A673 (cell line): ENCODE measurements around the gene ZNF837. TPM values are rescaled to one million over a fixed set of nuclear protein-coding genes. Genes with fewer than 3 reads are reported as not detected.
"Not testable (repeated sequence)": the region's sequence is repeated elsewhere in the genome, so short reads cannot be mapped to it uniquely, and the experiment has no call there.

Experiments used
- BruUV-seq: library from RNA; stranded (reverse); fragments of 400-500 nt; replicated peaks from 2 replicates; lab custom pipeline; 2021; lab: Mats Ljungman, UMichigan
- CTCF ChIA-PET: fragments of 300-600 bp; sonication (Branson Sonifier 250); formaldehyde crosslinking; loops from one replicate; lab custom pipeline; 2022; ENCODE audit warnings: antibody characterized with exemption; lab: Charles Lee
- POLR2A ChIA-PET: fragments of 300-600 bp; sonication (Branson Sonifier 250); formaldehyde crosslinking; loops from one replicate; lab custom pipeline; 2022; ENCODE audit warnings: antibody characterized with exemption; ENCODE audit not compliant: low non-redundant PET; lab: Charles Lee
- DNase-seq: peaks from one replicate; pipeline ENCODE4 v3.0.0-alpha.2; 2015; ENCODE audit warnings: low spot score
- H3K27ac ChIP-seq: fragments of 200-600 bp; sonication (generic); 2 replicates; pipeline ENCODE4 v1.5.1; 2016; ENCODE audit warnings: mixed run types, low read depth, mild to moderate bottlenecking, mixed read lengths, antibody characterized with exemption, low read length; ENCODE audit not compliant: poor library complexity, severe bottlenecking
- H3K27me3 ChIP-seq: fragments of 200-600 bp; sonication (generic); replicated peaks from 2 replicates; pipeline ENCODE4 v1.6.1; 2017; ENCODE audit warnings: mixed run types, low read depth, mild to moderate bottlenecking, mixed read lengths, antibody characterized with exemption, low read length; ENCODE audit not compliant: insufficient read depth, poor library complexity
- H3K36me3 ChIP-seq: fragments of 200-600 bp; sonication (generic); 2 replicates; pipeline ENCODE4 v1.6.1; 2016; ENCODE audit warnings: mixed run types, mild to moderate bottlenecking, mixed read lengths, antibody characterized with exemption, low read length; ENCODE audit not compliant: insufficient read depth, poor library complexity, severe bottlenecking
- H3K4me1 ChIP-seq: fragments of 200-600 bp; sonication (generic); 2 replicates; pipeline ENCODE4 v1.6.1; 2017; ENCODE audit warnings: mixed run types, mild to moderate bottlenecking, mixed read lengths, antibody characterized with exemption, low read length; ENCODE audit not compliant: insufficient read depth, poor library complexity, severe bottlenecking
- H3K4me3 ChIP-seq: fragments of 200-600 bp; sonication (generic); 2 replicates; pipeline ENCODE4 v1.5.1; 2016; ENCODE audit warnings: low read depth, mixed run types, mild to moderate bottlenecking, mixed read lengths, low read length; ENCODE audit not compliant: poor library complexity, severe bottlenecking
- H3K9me3 ChIP-seq: fragments of 200-600 bp; sonication (generic); 2 replicates; pipeline ENCODE4 v1.6.1; 2016; ENCODE audit warnings: mixed run types, low read depth, mild to moderate bottlenecking, mixed read lengths, antibody characterized with exemption, low read length; ENCODE audit not compliant: poor library complexity, severe bottlenecking
- EZH2 ChIP-seq: fragments of 200-600 bp; sonication (generic); IDR thresholded peaks from 2 replicates; pipeline ENCODE4 v1.6.1; 2017; ENCODE audit warnings: borderline replicate concordance, low read depth, mild to moderate bottlenecking, mixed read lengths, antibody characterized with exemption, low read length; ENCODE audit not compliant: poor library complexity, severe bottlenecking
- intact Hi-C: fragments of 100-400 bp; cut with micrococcal nuclease; formaldehyde crosslinking; loops from one replicate; pipeline ENCODE4 v1.10.0; 2022; ENCODE audit not compliant: unreplicated experiment
- total RNA-seq: library from RNA; stranded (reverse); gene quantifications from 2 replicates; pipeline ENCODE4 v1.2.3, GENCODE V29; 2021
- TF ChIP-seq, protein P1 (sequence below): fragments of 300-800, 200-600 bp; sonication (generic); conservative IDR thresholded peaks from 2 replicates; pipeline ENCODE4 v1.5.1; 2017; ENCODE audit warnings: low read depth, mild to moderate bottlenecking, antibody characterized with exemption, low read length, moderate library complexity, mixed read lengths

ZNF837 gene
- total RNA-seq, 1 experiment from 2014 or later, result 1.3 TPM

- ChIA-PET POLR2A (no interaction called here), CTCF (no interaction called here)
- Histone ChIP-seq H3K27ac (no peak overlapping the region), H3K4me3 (no peak overlapping the region), H3K27me3 (no peaks in the 10 kb centered on the region), H3K9me3 (no peaks in the 10 kb centered on the region), H3K4me1 (peaks cover 5% of the 10 kb centered on the region), H3K36me3 (no peaks in the 10 kb centered on the region)
- no peak for TF ChIP-seq EZH2
- no peak for DNase-seq
- BruUV-seq, result no TSS peak
- intact Hi-C loops, result no loop called here
These were observed 1.6 kb downstream of the ZNF837 start for GRCh38 chr19:58379246-58379645.

GRCh38 chr19:58376724-58377123, 4.1 kb downstream of the ZNF837 start:
- POLR2A ChIA-PET, BruUV-seq, DNase-seq, H3K9me3 ChIP-seq, H3K27me3 ChIP-seq, H3K36me3 ChIP-seq, H3K27ac ChIP-seq, CTCF ChIA-PET, H3K4me1 ChIP-seq, H3K4me3 ChIP-seq, intact Hi-C loops: not testable (repeated sequence)

- Histone ChIP-seq H3K36me3 (no peaks in the 10 kb centered on the region), H3K4me1 (no peaks in the 10 kb centered on the region), H3K9me3 (no peaks in the 10 kb centered on the region), H3K27me3 (no peaks in the 10 kb centered on the region), H3K4me3 (no peak overlapping the region), H3K27ac (no peak overlapping the region)
- intact Hi-C loops, result no loop called here
- no peak for DNase-seq
- no TSS peak for BruUV-seq
- ChIA-PET POLR2A (no interaction called here), CTCF (no interaction called here)
- TF ChIP-seq EZH2, result no peak
These were observed 6.6 kb downstream of the ZNF837 start for GRCh38 chr19:58374200-58374599.

DNA sequence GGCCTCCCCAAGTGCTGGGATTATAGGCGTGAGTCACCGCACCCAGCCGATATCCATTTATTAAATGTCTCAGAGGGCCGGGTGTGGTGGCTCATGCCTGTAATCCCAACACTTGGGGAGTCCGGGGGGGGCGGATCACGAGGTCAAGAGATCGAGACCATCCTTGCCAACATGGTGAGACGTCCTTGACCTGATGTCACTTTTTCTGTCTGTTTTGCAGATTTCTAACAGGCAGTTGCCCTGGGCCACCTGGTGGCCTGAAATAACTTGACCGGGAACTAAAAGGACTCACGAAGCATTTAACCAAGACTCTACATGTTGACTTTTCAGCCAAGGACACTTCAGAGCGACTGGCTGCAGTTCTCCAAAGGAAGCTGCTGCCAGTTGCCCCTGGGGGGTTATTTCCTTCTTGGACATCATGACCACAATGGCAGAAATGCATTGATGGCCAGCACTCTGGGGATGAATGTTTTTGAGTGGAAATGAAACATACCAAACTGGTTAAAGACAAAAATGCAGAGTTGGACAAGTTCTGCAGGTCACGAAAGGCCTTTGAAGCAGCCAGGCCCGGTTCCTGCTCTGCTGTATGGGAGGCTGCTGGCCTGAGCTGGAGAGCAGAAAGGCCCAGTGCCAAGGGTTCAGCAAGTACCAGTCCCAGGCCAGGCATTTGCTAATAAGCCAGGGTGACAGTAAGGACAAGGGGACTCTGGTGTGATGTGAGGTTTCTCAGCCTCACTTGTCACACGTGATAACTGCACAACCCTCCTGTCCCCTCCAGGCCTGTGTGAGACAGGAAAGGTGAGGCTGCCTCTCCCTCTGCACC, 8.3 kb downstream of the ZNF837 start:
- Histone ChIP-seq H3K9me3 (no peaks in the 10 kb centered on the region), H3K4me3 (no peak overlapping the region), H3K27me3 (no peaks in the 10 kb centered on the region), H3K36me3 (no peaks in the 10 kb centered on the region), H3K4me1 (no peaks in the 10 kb centered on the region), H3K27ac (no peak overlapping the region)
- ChIA-PET CTCF (no interaction called here), POLR2A (interaction anchor here (0.6 kb wide), 1 partner anchor 10 kb away, joined by 4 read pairs; the partner anchor contains the start of gene ZNF497)
- DNase-seq, result no peak
- no peak for TF ChIP-seq EZH2
- TF ChIP-seq, protein P1, sequence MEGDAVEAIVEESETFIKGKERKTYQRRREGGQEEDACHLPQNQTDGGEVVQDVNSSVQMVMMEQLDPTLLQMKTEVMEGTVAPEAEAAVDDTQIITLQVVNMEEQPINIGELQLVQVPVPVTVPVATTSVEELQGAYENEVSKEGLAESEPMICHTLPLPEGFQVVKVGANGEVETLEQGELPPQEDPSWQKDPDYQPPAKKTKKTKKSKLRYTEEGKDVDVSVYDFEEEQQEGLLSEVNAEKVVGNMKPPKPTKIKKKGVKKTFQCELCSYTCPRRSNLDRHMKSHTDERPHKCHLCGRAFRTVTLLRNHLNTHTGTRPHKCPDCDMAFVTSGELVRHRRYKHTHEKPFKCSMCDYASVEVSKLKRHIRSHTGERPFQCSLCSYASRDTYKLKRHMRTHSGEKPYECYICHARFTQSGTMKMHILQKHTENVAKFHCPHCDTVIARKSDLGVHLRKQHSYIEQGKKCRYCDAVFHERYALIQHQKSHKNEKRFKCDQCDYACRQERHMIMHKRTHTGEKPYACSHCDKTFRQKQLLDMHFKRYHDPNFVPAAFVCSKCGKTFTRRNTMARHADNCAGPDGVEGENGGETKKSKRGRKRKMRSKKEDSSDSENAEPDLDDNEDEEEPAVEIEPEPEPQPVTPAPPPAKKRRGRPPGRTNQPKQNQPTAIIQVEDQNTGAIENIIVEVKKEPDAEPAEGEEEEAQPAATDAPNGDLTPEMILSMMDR, result no peak
- intact Hi-C loops, result no loop called here
- BruUV-seq, result no TSS peak
